PC-3 (cell line): ENCODE measurements around the gene CCDC192. TPM values are rescaled to one million over a fixed set of nuclear protein-coding genes. Genes with fewer than 3 reads are reported as not detected.

Experiments
- ATAC-seq: fragments of 200-7000 bp; cut with Tn5 transposase; 2 replicates; pipeline ENCODE4 v1.9.1; 2020; ENCODE audit warnings: mild to moderate bottlenecking, moderate library complexity
- BruUV-seq: library from RNA; stranded (reverse); fragments of 400-500 nt; replicated peaks from 2 replicates; lab custom pipeline; 2021; lab: Mats Ljungman, UMichigan
- CTCF ChIA-PET: fragments of 300-600 bp; sonication (Branson Sonifier 250); formaldehyde crosslinking; loops from one replicate; lab custom pipeline; 2022; ENCODE audit warnings: antibody characterized with exemption; lab: Charles Lee
- POLR2A ChIA-PET: fragments of 300-600 bp; sonication (Branson Sonifier 250); formaldehyde crosslinking; loops from one replicate; lab custom pipeline; 2022; ENCODE audit warnings: antibody characterized with exemption; ENCODE audit not compliant: unreplicated experiment; lab: Charles Lee
- DNase-seq: peaks from one replicate; pipeline ENCODE4 v3.0.0-alpha.2; 2015
- H2AFZ ChIP-seq: fragments of 300-600 bp; sonication (generic); 2 replicates; pipeline ENCODE4 v1.6.0; 2016; ENCODE audit warnings: antibody characterized with exemption, low read length
- H3F3A ChIP-seq: fragments of 300-600 bp; sonication (generic); one replicate; pipeline ENCODE4 v1.6.0; 2017; ENCODE audit warnings: antibody characterized with exemption, low read length, control low read depth, mild to moderate bottlenecking; ENCODE audit not compliant: unreplicated experiment
- H3K27ac ChIP-seq: fragments of 300-600 bp; sonication (generic); 2 replicates; pipeline ENCODE4 v1.5.1; 2016; ENCODE audit warnings: mild to moderate bottlenecking, low read length
- H3K27me3 ChIP-seq: fragments of 300-600 bp; sonication (generic); 2 replicates; pipeline ENCODE4 v1.6.1; 2016; ENCODE audit warnings: low read length, mixed read lengths
- H3K36me3 ChIP-seq: fragments of 300-600 bp; sonication (generic); 2 replicates; pipeline ENCODE4 v1.6.1; 2016; ENCODE audit warnings: low read depth, mixed run types, low read length, mixed read lengths
- H3K4me1 ChIP-seq: fragments of 300-600 bp; sonication (generic); 2 replicates; pipeline ENCODE4 v1.5.1; 2016; ENCODE audit warnings: low read length; ENCODE audit not compliant: insufficient read depth
- H3K4me2 ChIP-seq: fragments of 300-600 bp; sonication (generic); 2 replicates; pipeline ENCODE4 v1.6.0; 2016; ENCODE audit warnings: low read length
- H3K4me3 ChIP-seq: fragments of 300-600 bp; sonication (generic); 2 replicates; pipeline ENCODE4 v1.5.1; 2016; ENCODE audit warnings: mild to moderate bottlenecking, low read length, mixed read lengths
- H3K79me2 ChIP-seq: fragments of 300-600 bp; sonication (generic); 2 replicates; pipeline ENCODE4 v1.6.1; 2017; ENCODE audit warnings: low read length, mixed read lengths
- H3K9ac ChIP-seq: fragments of 300-600 bp; sonication (generic); 2 replicates; pipeline ENCODE4 v1.6.0; 2016; ENCODE audit warnings: mild to moderate bottlenecking, low read length
- H3K9me2 ChIP-seq: fragments of 300-600 bp; sonication (generic); replicated peaks from 2 replicates; pipeline ENCODE4 v1.6.1; 2016; ENCODE audit warnings: mixed run types, low read length, mixed read lengths
- H3K9me3 ChIP-seq: fragments of 300-600 bp; sonication (generic); 2 replicates; pipeline ENCODE4 v1.6.1; 2016; ENCODE audit warnings: low read length, mixed read lengths
- H4K20me1 ChIP-seq: fragments of 300-600 bp; sonication (generic); 2 replicates; pipeline ENCODE4 v1.6.1; 2016; ENCODE audit warnings: low read length, mixed read lengths
- CTCF ChIP-seq: fragments of 300-600 bp; sonication (generic); conservative IDR thresholded peaks from 2 replicates; pipeline ENCODE4 v1.5.1; 2017; ENCODE audit warnings: antibody characterized with exemption, low read depth, mild to moderate bottlenecking, low read length
- EZH2 ChIP-seq: fragments of 300-600 bp; sonication (generic); IDR thresholded peaks from one replicate; pipeline ENCODE4 v1.6.1; 2017; ENCODE audit warnings: antibody characterized with exemption, mild to moderate bottlenecking, low read length; ENCODE audit not compliant: unreplicated experiment
- EZH2phosphoT487 ChIP-seq: fragments of 300-600 bp; sonication (generic); IDR thresholded peaks from 2 replicates; pipeline ENCODE4 v1.6.1; 2018; ENCODE audit warnings: mild to moderate bottlenecking, antibody characterized with exemption, low read length, borderline replicate concordance
- intact Hi-C: fragments of 100-400 bp; cut with micrococcal nuclease; formaldehyde crosslinking; loops from 2 replicates; pipeline ENCODE4 v1.9.0; 2023
- total RNA-seq: library from RNA; depleted of rRNA; stranded (reverse); fragments of >200 nt; gene quantifications from 2 replicates; pipeline ENCODE4 v1.2.3, GENCODE V29; 2014

Gene CCDC192
- total RNA-seq, 1 experiment from 2014 or later: not detected

GRCh38 chr5:127840198-127840524, 137.0 kb downstream of the CCDC192 start:
- Histone ChIP-seq H3K36me3 (no peaks in the 10 kb centered on the region), H3K27me3 (no peaks in the 10 kb centered on the region), H3K4me3 (no peak overlapping the region), H3K79me2 (no peaks in the 10 kb centered on the region), H3K9ac (no peak overlapping the region), H3K4me1 (peaks cover 20% of the 10 kb centered on the region), H3F3A (no peaks in the 10 kb centered on the region), H3K9me2 (no peaks in the 10 kb centered on the region), H3K27ac (peak overlapping the region; percentile 31; the same call in 1 of the 2 replicates), H3K9me3 (no peaks in the 10 kb centered on the region), H4K20me1 (no peaks in the 10 kb centered on the region), H2AFZ (no peak overlapping the region), H3K4me2 (peak overlapping the region; percentile 46; the same call in 1 of the 2 replicates)
- POLR2A ChIA-PET: no interaction called here
- intact Hi-C loops: loop anchor here (1.0 to 2.0 kb wide), 7 partner anchors 19 to 243 kb away; partner anchors contain the start of gene SLC12A2
- DNase-seq (peak; percentile 37), ATAC-seq (peak; percentile 15)
- no TSS peak for BruUV-seq
- CTCF ChIA-PET: no interaction called here
- TF ChIP-seq CTCF (no peak), EZH2 (no peak), EZH2phosphoT487 (no peak)

GRCh38 chr5:127840809-127841208, 137.6 kb downstream of the CCDC192 start:
- no peak overlapping the region for H3K9ac ChIP-seq
- TF ChIP-seq EZH2phosphoT487 (no peak), CTCF (no peak), EZH2 (no peak)
- H3K4me3 ChIP-seq: no peak overlapping the region
- H3K4me2 ChIP-seq: no peak overlapping the region
- no peaks in the 10 kb centered on the region for H3K27me3 ChIP-seq
- ChIA-PET CTCF (interaction anchor here (0.5 kb wide), 1 partner anchor 21 kb away, joined by 3 read pairs; no protein-coding TSS in a partner anchor), POLR2A (interaction anchor here (0.6 kb wide), 2 partner anchors 79 to 479 kb away, joined by 6 read pairs; no protein-coding TSS in a partner anchor)
- H2AFZ ChIP-seq: no peak overlapping the region
- H3K9me2 ChIP-seq: no peaks in the 10 kb centered on the region
- H3K27ac ChIP-seq: no peak overlapping the region
- H3F3A ChIP-seq: no peaks in the 10 kb centered on the region
- H3K79me2 ChIP-seq: no peaks in the 10 kb centered on the region
- H4K20me1 ChIP-seq: no peaks in the 10 kb centered on the region
- H3K36me3 ChIP-seq: no peaks in the 10 kb centered on the region
- no TSS peak for BruUV-seq
- intact Hi-C loops: loop anchor here (1.0 to 2.0 kb wide), 9 partner anchors 8 to 242 kb away; partner anchors contain the start of gene SLC12A2
- peak; percentile 85 for DNase-seq
- peaks cover 20% of the 10 kb centered on the region for H3K4me1 ChIP-seq
- peak; percentile 65 for ATAC-seq
- no peaks in the 10 kb centered on the region for H3K9me3 ChIP-seq

DNA sequence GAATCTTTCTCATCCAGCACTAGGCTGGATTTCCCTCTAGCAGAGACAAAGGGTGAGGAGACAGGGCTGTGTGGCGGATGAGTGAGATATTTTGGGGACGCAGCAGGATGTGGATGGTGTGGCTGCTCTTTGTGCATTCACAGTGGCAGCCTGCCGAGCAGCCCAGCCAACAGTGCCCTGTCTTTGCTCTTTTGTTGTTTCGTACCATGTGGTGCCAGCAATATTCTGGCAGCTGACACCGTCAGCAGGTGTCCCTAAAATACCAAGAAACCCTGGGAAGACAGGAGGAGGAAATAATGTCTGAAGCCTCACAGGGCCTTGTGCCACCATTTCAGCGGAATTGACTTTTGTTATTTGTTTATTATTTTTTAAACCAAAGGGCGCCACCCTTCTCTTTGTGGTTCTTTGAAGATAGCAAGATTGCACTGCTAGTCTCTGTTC, 141.4 kb downstream of the CCDC192 start:
- H3K4me1 ChIP-seq: peaks cover 17% of the 10 kb centered on the region
- H2AFZ ChIP-seq: no peak overlapping the region
- no peak overlapping the region for H3K4me3 ChIP-seq
- H3K27me3 ChIP-seq: no peaks in the 10 kb centered on the region
- H3K9ac ChIP-seq: no peak overlapping the region
- intact Hi-C loops: no loop called here
- H3K27ac ChIP-seq: no peak overlapping the region
- no peaks in the 10 kb centered on the region for H3K36me3 ChIP-seq
- no peaks in the 10 kb centered on the region for H3K9me3 ChIP-seq
- H3K9me2 ChIP-seq: no peaks in the 10 kb centered on the region
- no peak for DNase-seq
- no peak overlapping the region for H3K4me2 ChIP-seq
- no peak for TF ChIP-seq CTCF
- TF ChIP-seq EZH2phosphoT487: no peak
- no peak for TF ChIP-seq EZH2
- BruUV-seq: no TSS peak
- POLR2A ChIA-PET: no interaction called here
- ATAC-seq: no peak
- H3F3A ChIP-seq: no peaks in the 10 kb centered on the region
- CTCF ChIA-PET: interaction anchor here (0.6 kb wide), 1 partner anchor 31 kb away, joined by 3 read pairs; no protein-coding TSS in a partner anchor
- no peaks in the 10 kb centered on the region for H3K79me2 ChIP-seq
- no peaks in the 10 kb centered on the region for H4K20me1 ChIP-seq
